HepG2 (cell line): ENCODE data around the gene BRAP. TPM values are rescaled to one million over a fixed set of nuclear protein-coding genes. Genes with fewer than 3 reads are reported as not detected.
A peak's percentile ranks its signal among the peaks of the same experiment; 100 is the strongest.

Experiments
- BRF2 ChIP-seq: sonication (generic); formaldehyde crosslinking; IDR thresholded peaks from 2 replicates; pipeline ENCODE4 v1.8.1; 2022; ENCODE audit warnings: mild to moderate bottlenecking, missing genetic modification reagents
- CAMTA2 ChIP-seq: sonication (generic); formaldehyde crosslinking; IDR thresholded peaks from 2 replicates; pipeline ENCODE4 v1.4.0; 2020; ENCODE audit warnings: mild to moderate bottlenecking, missing genetic modification reagents, borderline replicate concordance
- CBX5 ChIP-seq: sonication (generic); formaldehyde crosslinking; IDR thresholded peaks from 2 replicates; pipeline ENCODE4 v1.4.0; 2020; ENCODE audit warnings: missing genetic modification reagents, borderline replicate concordance
- ETS1 ChIP-seq: sonication (generic); formaldehyde crosslinking; IDR thresholded peaks from 2 replicates; pipeline ENCODE4 v1.4.0; 2020; ENCODE audit warnings: missing genetic modification reagents
- GMEB1 ChIP-seq: sonication (generic); formaldehyde crosslinking; IDR thresholded peaks from 2 replicates; pipeline ENCODE4 v1.5.1; 2020; ENCODE audit warnings: missing genetic modification reagents, mild to moderate bottlenecking, borderline replicate concordance
- NFYB ChIP-seq: sonication (generic); formaldehyde crosslinking; IDR thresholded peaks from 2 replicates; pipeline ENCODE4 v1.4.0; 2020; ENCODE audit warnings: missing genetic modification reagents
- PAXIP1 ChIP-seq: sonication (generic); formaldehyde crosslinking; conservative IDR thresholded peaks from 2 replicates; pipeline ENCODE4 v1.4.0; 2020; ENCODE audit warnings: mild to moderate bottlenecking, missing genetic modification reagents, moderate library complexity
- SKI ChIP-seq: fragments of 450-650 bp; IDR thresholded peaks from one replicate; pipeline ENCODE4 v1.6.1; 2018; ENCODE audit warnings: mild to moderate bottlenecking; ENCODE audit not compliant: partially characterized antibody
- ZNF382 ChIP-seq: sonication (generic); formaldehyde crosslinking; IDR thresholded peaks from 2 replicates; pipeline ENCODE4 v1.5.0; 2020; ENCODE audit warnings: missing genetic modification reagents, mild to moderate bottlenecking, borderline replicate concordance
- ZNF674 ChIP-seq: sonication (generic); formaldehyde crosslinking; IDR thresholded peaks from 2 replicates; pipeline ENCODE4 v1.5.0; 2020; ENCODE audit warnings: low read depth, mild to moderate bottlenecking, missing genetic modification reagents
- ZNF770 ChIP-seq: sonication (generic); formaldehyde crosslinking; IDR thresholded peaks from 2 replicates; pipeline ENCODE4 v1.5.0; 2020; ENCODE audit warnings: mild to moderate bottlenecking, missing genetic modification reagents
- polyA plus RNA-seq, 8 experiments: library from polyadenylated mRNA; depleted of rRNA in 3 of 8; stranded (reverse) in 7 of 8; unstranded in 1 of 8; fragments of >200 nt; fragmentation: Illumina TruSeq in 4 of 8; extraction: Trizol in 4 of 8; gene quantifications; 2 replicates each; pipeline versions ENCODE4 v1.2.1 to v1.2.3, GENCODE V29; 2011 to 2016; ENCODE audit warnings: low read depth in 4 of 8, missing spikeins in 1 of 8, mixed read lengths in 1 of 8; ENCODE audit not compliant: insufficient read depth in 1 of 8
- total RNA-seq, 5 experiments: library from RNA; depleted of rRNA; stranded (reverse); fragments of >200 nt; fragmentation: Illumina TruSeq; extraction: Trizol; gene quantifications; 2 replicates each; pipeline ENCODE4 v1.2.3, GENCODE V29; 2016; ENCODE audit warnings: low read depth in 1 of 5
- TF ChIP-seq, protein P1 (sequence below): sonication (generic); formaldehyde crosslinking; IDR thresholded peaks from 2 replicates; pipeline ENCODE4 v1.4.0; 2020; ENCODE audit warnings: missing genetic modification reagents
- TF ChIP-seq, protein P2 (sequence below): sonication (generic); formaldehyde crosslinking; IDR thresholded peaks from 2 replicates; pipeline ENCODE4 v1.4.0; 2020; ENCODE audit warnings: missing genetic modification reagents, low read depth, mild to moderate bottlenecking, borderline replicate concordance

Gene BRAP
- total and polyA plus RNA-seq, 2 of the 13 experiments (the other 11 are each of a cell fraction or from before 2014, with no cell fraction given): 8.1 to 15.4 TPM

DNA sequence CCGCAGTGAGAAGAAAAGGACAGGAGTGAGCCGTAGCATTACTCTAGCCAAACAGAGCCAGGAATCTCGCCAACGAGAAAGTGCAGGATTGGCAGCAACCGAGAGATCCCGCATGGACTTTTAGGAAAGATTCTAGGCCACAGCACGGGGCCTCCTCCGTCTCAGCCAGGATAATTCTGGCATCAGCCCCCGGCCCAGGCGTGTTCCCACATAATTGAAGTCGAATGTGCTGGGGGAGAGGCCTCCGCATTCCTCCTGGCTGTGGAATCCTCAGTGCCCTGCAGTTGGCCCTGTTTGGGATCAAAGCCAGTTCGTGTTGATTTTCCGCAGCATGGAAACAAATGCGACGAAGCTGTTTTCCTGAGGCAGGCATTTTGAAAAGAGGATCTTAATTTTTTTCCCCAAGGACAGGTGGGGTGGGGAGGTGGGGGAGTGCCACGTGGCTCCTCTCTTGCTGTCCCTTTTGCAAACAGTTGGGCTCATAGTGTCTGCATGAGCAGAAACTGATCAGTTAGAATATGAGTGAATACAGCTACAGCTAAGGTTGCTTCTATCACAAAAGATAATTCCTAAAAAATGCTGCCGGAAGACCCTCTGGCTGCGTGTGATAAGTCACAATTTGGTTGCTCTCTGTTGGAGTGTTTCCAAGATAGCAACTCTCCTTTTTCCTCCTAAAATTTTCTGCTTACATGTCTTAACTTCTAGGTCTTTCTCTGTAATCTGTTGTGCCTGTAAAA is 49.4 kb downstream of the BRAP start (continued):
- TF ChIP-seq PAXIP1 (CRISPR knock-in tag): 0 out of 2 replicates have a peak, but pooled peaks have one; percentile 22
- no peak for TF ChIP-seq GMEB1
- no peak for TF ChIP-seq SKI
- no peak for TF ChIP-seq CBX5 (CRISPR knock-in tag)
- no peak for TF ChIP-seq NFYB (CRISPR knock-in tag)
- TF ChIP-seq ZNF770: no peak
- TF ChIP-seq, protein P1, sequence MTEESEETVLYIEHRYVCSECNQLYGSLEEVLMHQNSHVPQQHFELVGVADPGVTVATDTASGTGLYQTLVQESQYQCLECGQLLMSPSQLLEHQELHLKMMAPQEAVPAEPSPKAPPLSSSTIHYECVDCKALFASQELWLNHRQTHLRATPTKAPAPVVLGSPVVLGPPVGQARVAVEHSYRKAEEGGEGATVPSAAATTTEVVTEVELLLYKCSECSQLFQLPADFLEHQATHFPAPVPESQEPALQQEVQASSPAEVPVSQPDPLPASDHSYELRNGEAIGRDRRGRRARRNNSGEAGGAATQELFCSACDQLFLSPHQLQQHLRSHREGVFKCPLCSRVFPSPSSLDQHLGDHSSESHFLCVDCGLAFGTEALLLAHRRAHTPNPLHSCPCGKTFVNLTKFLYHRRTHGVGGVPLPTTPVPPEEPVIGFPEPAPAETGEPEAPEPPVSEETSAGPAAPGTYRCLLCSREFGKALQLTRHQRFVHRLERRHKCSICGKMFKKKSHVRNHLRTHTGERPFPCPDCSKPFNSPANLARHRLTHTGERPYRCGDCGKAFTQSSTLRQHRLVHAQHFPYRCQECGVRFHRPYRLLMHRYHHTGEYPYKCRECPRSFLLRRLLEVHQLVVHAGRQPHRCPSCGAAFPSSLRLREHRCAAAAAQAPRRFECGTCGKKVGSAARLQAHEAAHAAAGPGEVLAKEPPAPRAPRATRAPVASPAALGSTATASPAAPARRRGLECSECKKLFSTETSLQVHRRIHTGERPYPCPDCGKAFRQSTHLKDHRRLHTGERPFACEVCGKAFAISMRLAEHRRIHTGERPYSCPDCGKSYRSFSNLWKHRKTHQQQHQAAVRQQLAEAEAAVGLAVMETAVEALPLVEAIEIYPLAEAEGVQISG (CRISPR knock-in tag): 0 out of 2 replicates have a peak, but pooled peaks have one; percentile 21
- TF ChIP-seq BRF2: no peak
- TF ChIP-seq, protein P2, sequence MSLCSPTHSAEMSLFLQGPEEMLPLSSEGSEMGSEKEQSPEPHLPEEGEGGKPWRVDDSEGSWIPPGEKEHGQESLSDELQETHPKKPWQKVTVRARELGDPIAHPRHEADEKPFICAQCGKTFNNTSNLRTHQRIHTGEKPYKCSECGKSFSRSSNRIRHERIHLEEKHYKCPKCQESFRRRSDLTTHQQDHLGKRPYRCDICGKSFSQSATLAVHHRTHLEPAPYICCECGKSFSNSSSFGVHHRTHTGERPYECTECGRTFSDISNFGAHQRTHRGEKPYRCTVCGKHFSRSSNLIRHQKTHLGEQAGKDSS: no peak
- TF ChIP-seq ZNF674 (CRISPR knock-in tag): no peak
- TF ChIP-seq ETS1 (CRISPR knock-in tag): no peak
- no peak for TF ChIP-seq CAMTA2
- no peak for TF ChIP-seq ZNF382 (CRISPR knock-in tag)
